GM12864 (cell line): ENCODE data around the gene SLC24A3.

Experiments used
- DNase-seq: peaks from one replicate; pipeline ENCODE4 v3.0.0-alpha.2; 2011; ENCODE audit warnings: low read depth
- H3K4me3 ChIP-seq: 2 replicates; pipeline ENCODE4 v1.5.1; 2011; ENCODE audit warnings: mild to moderate bottlenecking, low read depth, low read length, control low read depth
- CTCF ChIP-seq: IDR thresholded peaks from 2 replicates; pipeline ENCODE4 v1.5.1; 2011; ENCODE audit warnings: low read depth, mild to moderate bottlenecking, moderate library complexity, low read length, control low read depth, inconsistent platforms; ENCODE audit errors: missing control alignments

The SLC24A3 gene

GRCh38 chr20:19546648-19547047 is 334.2 kb downstream of the SLC24A3 start:
- TF ChIP-seq CTCF, result no peak
- DNase-seq, result no peak
- no peak overlapping the region for H3K4me3 ChIP-seq

GRCh38 chr20:19547547-19547946 is 335.1 kb downstream of the SLC24A3 start:
- TF ChIP-seq CTCF, result no peak
- H3K4me3 ChIP-seq, result no peak overlapping the region
- DNase-seq, result no peak

GRCh38 chr20:19549896-19550295 is 337.5 kb downstream of the SLC24A3 start:
- no peak for DNase-seq
- no peak for TF ChIP-seq CTCF
- no peak overlapping the region for H3K4me3 ChIP-seq

- no peak for TF ChIP-seq CTCF
- no peak for DNase-seq
Measured at GRCh38 chr20:19552221-19553180, 340.1 kb downstream of the SLC24A3 start.

GRCh38 chr20:19554666-19555065 is 342.2 kb downstream of the SLC24A3 start:
- H3K4me3 ChIP-seq, result no peak overlapping the region
- no peak for DNase-seq
- TF ChIP-seq CTCF, result no peak

More at GRCh38 chr20:19552221-19553180, 340.1 kb downstream of the SLC24A3 start:
- no peak overlapping the region for H3K4me3 ChIP-seq

- TF ChIP-seq CTCF, result no peak
- H3K4me3 ChIP-seq, result no peak overlapping the region
- no peak for DNase-seq
Measured at GRCh38 chr20:19555726-19556125, 343.3 kb downstream of the SLC24A3 start.
